ENCODE data around the gene FMN2.

GRCh38 chr1:240342251-240342625 lies 250.6 kb downstream of the FMN2 start:
- TF ChIP-seq EZH2 (IDR thresholded peaks at IDR 0.05) (no peak), CTCF (IDR thresholded peaks at IDR 0.05) (no peak), EZH2phosphoT487 (IDR thresholded peaks at IDR 0.05) (no peak)
